Esophagus squamous epithelium (tissue), 4 donors: ENCODE data around the gene WDCP.

Source experiments
- POLR2A ChIP-seq, 4 donors: fragments of 450-650 bp; IDR thresholded peaks; one replicate each; pipeline ENCODE4 v1.6.1; 2017; ENCODE audit warnings: antibody characterized with exemption in 4 of 4, mild to moderate bottlenecking in 4 of 4, moderate library complexity in 3 of 4
- TF ChIP-seq, protein P1 (sequence below), 6 experiments: fragments of 450-650 bp in 4 of 6; fragments of 200-600 bp in 2 of 6; sonication (generic) in 2 of 6; IDR thresholded peaks; one replicate each; pipeline ENCODE4 v1.5.1; 2016 to 2019; ENCODE audit warnings: antibody characterized with exemption in 6 of 6, mild to moderate bottlenecking in 4 of 6, moderate library complexity in 4 of 6

DNA sequence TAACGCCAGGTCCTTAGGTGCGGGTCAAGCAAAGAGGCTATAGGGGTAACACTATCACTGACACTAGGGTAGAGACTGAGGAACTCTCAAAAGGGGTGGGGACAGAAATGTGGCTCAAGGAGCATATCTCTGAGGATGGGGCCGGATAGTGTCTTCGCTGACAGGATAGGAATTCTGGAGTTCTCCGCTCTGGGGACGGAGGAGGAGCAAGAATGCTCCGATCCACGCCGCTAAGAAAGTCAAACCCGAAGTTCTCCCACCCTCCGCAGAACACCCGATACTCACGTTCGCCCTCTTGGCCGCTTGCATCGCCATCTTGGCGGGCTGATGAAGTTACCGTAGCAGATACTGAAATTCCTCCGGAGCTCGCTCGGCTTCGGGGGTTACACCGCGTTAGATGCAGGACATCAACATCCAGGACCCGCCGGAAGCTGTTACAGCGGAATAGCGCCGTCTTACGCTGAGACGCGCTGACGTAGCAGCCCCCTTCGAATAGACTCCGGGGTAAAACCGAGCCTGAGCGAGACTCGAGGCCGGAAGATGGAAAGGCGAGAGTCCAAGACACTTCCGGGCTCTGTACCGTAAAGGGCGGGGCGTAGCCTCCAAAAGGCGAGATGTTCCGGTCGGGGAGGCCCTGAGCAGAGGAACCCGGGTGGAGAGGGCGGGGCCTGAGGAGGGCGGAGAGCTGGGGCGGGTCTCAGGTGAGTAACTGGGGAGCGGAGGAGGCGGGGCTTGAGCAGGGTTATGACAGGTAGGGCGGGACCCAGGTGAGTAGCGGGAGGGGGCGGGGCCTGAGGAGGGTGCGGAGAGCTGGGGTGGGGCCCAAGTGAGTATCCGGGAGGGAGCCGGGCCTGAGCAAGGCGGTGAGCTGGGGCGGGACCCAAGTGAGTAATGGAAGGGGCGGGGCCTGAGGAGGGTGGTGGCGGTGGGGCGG is 29.0 kb upstream of the WDCP start, which contains the start of gene SF3B6:
- TF ChIP-seq POLR2A (IDR thresholded peaks at IDR 0.05) = peak in 3 of 4 donors; percentile 25 to 84 (median 63)
- TF ChIP-seq, protein P1, sequence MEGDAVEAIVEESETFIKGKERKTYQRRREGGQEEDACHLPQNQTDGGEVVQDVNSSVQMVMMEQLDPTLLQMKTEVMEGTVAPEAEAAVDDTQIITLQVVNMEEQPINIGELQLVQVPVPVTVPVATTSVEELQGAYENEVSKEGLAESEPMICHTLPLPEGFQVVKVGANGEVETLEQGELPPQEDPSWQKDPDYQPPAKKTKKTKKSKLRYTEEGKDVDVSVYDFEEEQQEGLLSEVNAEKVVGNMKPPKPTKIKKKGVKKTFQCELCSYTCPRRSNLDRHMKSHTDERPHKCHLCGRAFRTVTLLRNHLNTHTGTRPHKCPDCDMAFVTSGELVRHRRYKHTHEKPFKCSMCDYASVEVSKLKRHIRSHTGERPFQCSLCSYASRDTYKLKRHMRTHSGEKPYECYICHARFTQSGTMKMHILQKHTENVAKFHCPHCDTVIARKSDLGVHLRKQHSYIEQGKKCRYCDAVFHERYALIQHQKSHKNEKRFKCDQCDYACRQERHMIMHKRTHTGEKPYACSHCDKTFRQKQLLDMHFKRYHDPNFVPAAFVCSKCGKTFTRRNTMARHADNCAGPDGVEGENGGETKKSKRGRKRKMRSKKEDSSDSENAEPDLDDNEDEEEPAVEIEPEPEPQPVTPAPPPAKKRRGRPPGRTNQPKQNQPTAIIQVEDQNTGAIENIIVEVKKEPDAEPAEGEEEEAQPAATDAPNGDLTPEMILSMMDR (IDR thresholded peaks at IDR 0.05) = no peak
